ENCODE results near the gene ATIC. TPM values are rescaled to one million over a fixed set of nuclear protein-coding genes. Genes with fewer than 3 reads are reported as not detected.

ATIC gene
- total and polyA plus RNA-seq, 2 donors (not counting 1 experiment from before 2014, with no cell fraction given): 40.3 to 92.7 TPM

DNA sequence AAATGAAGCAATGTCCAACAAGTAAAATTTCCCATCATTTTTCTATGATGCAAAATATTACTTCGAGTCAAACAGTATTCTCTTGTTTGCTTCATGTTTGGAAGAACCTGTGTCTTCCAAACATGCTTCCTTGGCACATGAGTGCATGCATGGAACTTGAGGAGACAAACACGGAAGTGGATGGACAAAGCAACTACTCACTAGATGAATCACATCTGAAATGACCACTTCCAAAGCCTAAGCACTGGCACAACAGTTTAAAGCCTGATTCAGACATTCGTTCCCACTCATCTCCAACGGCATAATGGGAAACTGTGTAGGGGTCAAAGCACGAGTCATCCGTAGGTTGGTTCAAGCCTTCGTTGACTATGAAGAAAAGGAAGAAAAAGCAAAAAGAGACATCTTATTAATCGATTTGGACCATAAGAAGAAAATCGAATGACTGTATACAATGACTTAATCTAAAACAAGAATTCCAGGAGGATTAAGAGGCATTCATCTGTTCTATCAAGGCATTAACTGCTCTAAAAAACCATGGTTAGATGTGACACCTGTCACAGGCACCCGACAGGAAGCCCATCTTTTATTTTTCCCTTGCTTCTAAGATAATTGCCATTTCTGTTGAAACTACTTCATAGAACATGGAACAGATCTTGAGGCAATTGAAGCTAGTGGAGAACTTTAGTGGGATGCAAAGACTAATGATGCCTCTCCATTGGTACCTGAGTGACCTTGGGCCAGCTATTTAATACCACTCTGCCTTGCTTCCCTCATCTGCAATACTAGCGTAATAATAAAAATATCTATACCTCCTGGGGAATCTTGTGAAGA lies 56.0 kb downstream of the ATIC start:
- TF ChIP-seq EZH2 (IDR thresholded peaks at IDR 0.05; ENCODE audit: low read length, missing control alignments) (no peak), CTCF (conservative IDR thresholded peaks at IDR 0.05 in 1 of 2, IDR thresholded peaks at IDR 0.05 in 1 of 2; ENCODE audit: low read depth in 1 of 2, low read length in 2 of 2) (no peak)
- Histone ChIP-seq H3K36me3 (ENCODE audit: control insufficient read depth, insufficient read depth, low read length) (peaks cover 32% of the 10 kb centered on the region), H4K20me1 (ENCODE audit: control insufficient read depth, extremely low read depth, insufficient read depth, low read length) (no peaks in the 10 kb centered on the region)

GRCh38 chr2:215368493-215368809 lies 56.6 kb downstream of the ATIC start:
- TF ChIP-seq EZH2 (IDR thresholded peaks at IDR 0.05; ENCODE audit: low read length, missing control alignments) (no peak), CTCF (conservative IDR thresholded peaks at IDR 0.05 in 1 of 2, IDR thresholded peaks at IDR 0.05 in 1 of 2; ENCODE audit: low read depth in 1 of 2, low read length in 2 of 2) (no peak)
- H4K20me1 ChIP-seq (ENCODE audit: control insufficient read depth, extremely low read depth, insufficient read depth, low read length): no peaks in the 10 kb centered on the region
- H3K4me3 ChIP-seq (replicated peaks in 1 of 4; ENCODE audit: control extremely low read depth in 1 of 4, insufficient read depth in 1 of 4, low read depth in 3 of 4, low read length in 4 of 4): no peak overlapping the region
- H3K27me3 ChIP-seq (ENCODE audit: control insufficient read depth, insufficient read depth, low read length): no peaks in the 10 kb centered on the region
- H3K4me2 ChIP-seq (ENCODE audit: extremely low read depth, insufficient read depth, low read length): no peak overlapping the region
- peaks cover 6% of the 10 kb centered on the region for H3K79me2 ChIP-seq (ENCODE audit: control insufficient read depth, insufficient read depth, low read length)
- no peak for DNase-seq (ENCODE audit: low read depth in 2 of 2)
- H3K4me1 ChIP-seq (ENCODE audit: control insufficient read depth, extremely low read depth, insufficient read depth, low read length): peaks cover 5% of the 10 kb centered on the region
- H3K36me3 ChIP-seq (ENCODE audit: control insufficient read depth, insufficient read depth, low read length): peaks cover 28% of the 10 kb centered on the region
- no peak overlapping the region for H3K27ac ChIP-seq (ENCODE audit: insufficient read depth, low read length)
- H3K9ac ChIP-seq (ENCODE audit: insufficient read depth, low read length): no peak overlapping the region
- H2AFZ ChIP-seq (ENCODE audit: low read length): no peak overlapping the region
- H3K9me3 ChIP-seq (ENCODE audit: control insufficient read depth, insufficient read depth, low read depth, low read length): no peaks in the 10 kb centered on the region

More for the DNA sequence above, 56.0 kb downstream of the ATIC start:
- H3K27ac ChIP-seq (ENCODE audit: insufficient read depth, low read length): no peak overlapping the region
- H3K4me2 ChIP-seq (ENCODE audit: extremely low read depth, insufficient read depth, low read length): no peak overlapping the region
- H3K4me3 ChIP-seq (replicated peaks in 1 of 4; ENCODE audit: control extremely low read depth in 1 of 4, insufficient read depth in 1 of 4, low read depth in 3 of 4, low read length in 4 of 4): no peak overlapping the region
- H3K9ac ChIP-seq (ENCODE audit: insufficient read depth, low read length): no peak overlapping the region
- DNase-seq (ENCODE audit: low read depth in 2 of 2): peak; percentile 73 to 81
- no peak overlapping the region for H2AFZ ChIP-seq (ENCODE audit: low read length)
- no peaks in the 10 kb centered on the region for H3K9me3 ChIP-seq (ENCODE audit: control insufficient read depth, insufficient read depth, low read depth, low read length)
- peaks cover 5% of the 10 kb centered on the region for H3K4me1 ChIP-seq (ENCODE audit: control insufficient read depth, extremely low read depth, insufficient read depth, low read length)
- peaks cover 6% of the 10 kb centered on the region for H3K79me2 ChIP-seq (ENCODE audit: control insufficient read depth, insufficient read depth, low read length)
- H3K27me3 ChIP-seq (ENCODE audit: control insufficient read depth, insufficient read depth, low read length): no peaks in the 10 kb centered on the region

GRCh38 chr2:215369181-215369760 lies 57.4 kb downstream of the ATIC start:
- Histone ChIP-seq H3K36me3 (ENCODE audit: control insufficient read depth, insufficient read depth, low read length) (peaks cover 22% of the 10 kb centered on the region), H3K9me3 (ENCODE audit: control insufficient read depth, insufficient read depth, low read depth, low read length) (no peaks in the 10 kb centered on the region)

More at GRCh38 chr2:215369181-215369760, 57.4 kb downstream of the ATIC start:
- no peak overlapping the region for H3K9ac ChIP-seq (ENCODE audit: insufficient read depth, low read length)
- H2AFZ ChIP-seq (ENCODE audit: low read length): no peak overlapping the region
- H3K79me2 ChIP-seq (ENCODE audit: control insufficient read depth, insufficient read depth, low read length): peaks cover 6% of the 10 kb centered on the region
- peak overlapping the region; percentile 2 for H3K27ac ChIP-seq (ENCODE audit: insufficient read depth, low read length)
- H4K20me1 ChIP-seq (ENCODE audit: control insufficient read depth, extremely low read depth, insufficient read depth, low read length): no peaks in the 10 kb centered on the region
- H3K4me3 ChIP-seq (replicated peaks in 1 of 4; ENCODE audit: control extremely low read depth in 1 of 4, insufficient read depth in 1 of 4, low read depth in 3 of 4, low read length in 4 of 4): no peak overlapping the region
- no peak overlapping the region for H3K4me2 ChIP-seq (ENCODE audit: extremely low read depth, insufficient read depth, low read length)
- no peaks in the 10 kb centered on the region for H3K27me3 ChIP-seq (ENCODE audit: control insufficient read depth, insufficient read depth, low read length)
- DNase-seq (ENCODE audit: low read depth in 2 of 2): peak; percentile 56 to 72
- peaks cover 5% of the 10 kb centered on the region for H3K4me1 ChIP-seq (ENCODE audit: control insufficient read depth, extremely low read depth, insufficient read depth, low read length)
- TF ChIP-seq CTCF (conservative IDR thresholded peaks at IDR 0.05 in 1 of 2, IDR thresholded peaks at IDR 0.05 in 1 of 2; ENCODE audit: low read depth in 1 of 2, low read length in 2 of 2) (no peak), EZH2 (IDR thresholded peaks at IDR 0.05; ENCODE audit: low read length, missing control alignments) (no peak)
